Gastroesophageal sphincter (tissue), 4 donors: ENCODE results near the gene MYO5A. TPM values are rescaled to one million over a fixed set of nuclear protein-coding genes. Genes with fewer than 3 reads are reported as not detected.

Experiments used
- ATAC-seq: fragments of 150-250 bp; one replicate; pipeline ENCODE4 v1.9.1; 2016; ENCODE audit warnings: mild to moderate bottlenecking, moderate library complexity
- H3K27ac ChIP-seq, 4 donors: fragments of 200-600 bp; sonication (generic) in 3 of 4; 1 replicate in 3 of 4; 2 replicates in 1 of 4; pipeline ENCODE4 v1.5.1; 2016 to 2019
- H3K27me3 ChIP-seq: fragments of 200-600 bp; sonication (generic); one replicate; pipeline ENCODE4 v1.5.1; 2019
- H3K36me3 ChIP-seq, 2 donors: fragments of 200-600 bp; sonication (generic); one replicate each; pipeline ENCODE4 v1.5.1; 2019; ENCODE audit warnings: control low read depth in 1 of 2
- H3K4me1 ChIP-seq, 3 donors: fragments of 200-600 bp; sonication (generic); 1 replicate in 2 of 3; 2 replicates in 1 of 3; pipeline ENCODE4 v1.5.1; 2016 to 2019; ENCODE audit warnings: control low read depth in 2 of 3
- H3K4me3 ChIP-seq, 2 donors: fragments of 200-600 bp; sonication (generic); one replicate each; pipeline ENCODE4 v1.5.1; 2019; ENCODE audit warnings: mild to moderate bottlenecking in 1 of 2, moderate library complexity in 1 of 2
- H3K9me3 ChIP-seq, 3 donors: fragments of 200-600 bp; sonication (generic); one replicate each; pipeline ENCODE4 v1.5.1; 2017 to 2019; ENCODE audit warnings: control low read depth in 2 of 3
- CTCF ChIP-seq, 4 experiments: fragments of 200-600 bp in 2 of 4; fragments of 450-650 bp in 2 of 4; sonication (generic) in 1 of 4; IDR thresholded peaks; one replicate each; pipeline ENCODE4 v1.5.1; 2017 to 2019; ENCODE audit warnings: antibody characterized with exemption in 4 of 4, mild to moderate bottlenecking in 2 of 4, moderate library complexity in 2 of 4
- EP300 ChIP-seq: sonication (generic); formaldehyde crosslinking; IDR thresholded peaks from one replicate; pipeline ENCODE4 v1.6.1; 2017; ENCODE audit warnings: antibody characterized with exemption, mild to moderate bottlenecking
- POLR2A ChIP-seq, 2 donors: fragments of 450-650 bp; IDR thresholded peaks; one replicate each; pipeline ENCODE4 v1.6.1; 2017; ENCODE audit warnings: antibody characterized with exemption in 2 of 2, mild to moderate bottlenecking in 2 of 2, moderate library complexity in 1 of 2
- POLR2AphosphoS5 ChIP-seq: sonication (generic); formaldehyde crosslinking; IDR thresholded peaks from one replicate; pipeline ENCODE4 v1.6.1; 2017; ENCODE audit warnings: antibody characterized with exemption
- WGBS, 2 donors: methylation state at CpG; one replicate each; pipeline ENCODE4 v1.1.5; 2018; ENCODE audit warnings: low coverage in 1 of 2; 5-methylcytosine and 5-hydroxymethylcytosine counted together
- total RNA-seq, 4 donors: library from RNA; depleted of rRNA; stranded (reverse); fragments of >200 nt; gene quantifications; one replicate each; pipeline ENCODE4 v1.1.0, GENCODE V29; 2016

Gene MYO5A
- total RNA-seq, 4 donors from 2014 or later: 24.3 to 41.9 (median 31.2) TPM

- Histone ChIP-seq H3K4me3 (no peak overlapping the region), H3K9me3 (no peaks in the 10 kb centered on the region), H3K27ac (no peak overlapping the region), H3K27me3 (no peaks in the 10 kb centered on the region), H3K36me3 (peaks cover 0 to 97% of the 10 kb centered on the region in 2 donors), H3K4me1 (no peaks in the 10 kb centered on the region)
- WGBS, 2 donors: 93 to 100% methylated on average over 2 of the region's 2 CpGs
- ATAC-seq: no peak
- TF ChIP-seq CTCF (IDR thresholded peaks at IDR 0.05) (no peak), POLR2AphosphoS5 (no peak), EP300 (no peak), POLR2A (IDR thresholded peaks at IDR 0.05) (no peak)
Measured at GRCh38 chr15:52317688-52318087, 211.0 kb downstream of the MYO5A start.

GRCh38 chr15:52317022-52317421 is 211.7 kb downstream of the MYO5A start:
- TF ChIP-seq CTCF (IDR thresholded peaks at IDR 0.05) (no peak), POLR2AphosphoS5 (no peak), POLR2A (IDR thresholded peaks at IDR 0.05) (no peak), EP300 (no peak)
- H3K27ac ChIP-seq: no peak overlapping the region
- WGBS, 2 donors: 94 to 100% methylated on average over 2 of the region's 2 CpGs
- no peak for ATAC-seq
- H3K36me3 ChIP-seq: peaks cover 0 to 98% of the 10 kb centered on the region in 2 donors
- no peaks in the 10 kb centered on the region for H3K27me3 ChIP-seq
- no peak overlapping the region for H3K4me3 ChIP-seq
- H3K4me1 ChIP-seq: no peaks in the 10 kb centered on the region
- H3K9me3 ChIP-seq: no peaks in the 10 kb centered on the region

GRCh38 chr15:52309154-52309548 is 219.5 kb downstream of the MYO5A start:
- no peak for ATAC-seq
- H3K27ac ChIP-seq: no peak overlapping the region
- WGBS, 2 donors: 100% methylated on average over 2 of the region's 6 CpGs; no CpG with 5 or more reads in 1 of the 2 donors
- peaks cover 0 to 55% of the 10 kb centered on the region in 2 donors for H3K36me3 ChIP-seq
- no peaks in the 10 kb centered on the region for H3K4me1 ChIP-seq
- no peaks in the 10 kb centered on the region for H3K9me3 ChIP-seq
- TF ChIP-seq EP300: no peak
- TF ChIP-seq CTCF (IDR thresholded peaks at IDR 0.05): no peak
- no peak for TF ChIP-seq POLR2AphosphoS5
- TF ChIP-seq POLR2A (IDR thresholded peaks at IDR 0.05): no peak
- no peaks in the 10 kb centered on the region for H3K27me3 ChIP-seq
- H3K4me3 ChIP-seq: no peak overlapping the region

GRCh38 chr15:52308446-52309153 is 220.1 kb downstream of the MYO5A start:
- ATAC-seq: no peak
- WGBS, 2 donors: 88 to 91% methylated on average over 6 to 7 of the region's 8 CpGs
- H3K9me3 ChIP-seq: no peaks in the 10 kb centered on the region
- H3K27ac ChIP-seq: no peak overlapping the region
- H3K36me3 ChIP-seq: peaks cover 0 to 50% of the 10 kb centered on the region in 2 donors
- H3K27me3 ChIP-seq: no peaks in the 10 kb centered on the region
- H3K4me3 ChIP-seq: no peak overlapping the region
- H3K4me1 ChIP-seq: no peaks in the 10 kb centered on the region
- TF ChIP-seq EP300: no peak
- TF ChIP-seq POLR2A (IDR thresholded peaks at IDR 0.05): no peak
- no peak for TF ChIP-seq POLR2AphosphoS5
- TF ChIP-seq CTCF (IDR thresholded peaks at IDR 0.05): no peak

- 88 to 92% methylated on average over 4 of the region's 4 CpGs for WGBS, 2 donors
- H3K4me1 ChIP-seq: no peaks in the 10 kb centered on the region
- H3K27me3 ChIP-seq: no peaks in the 10 kb centered on the region
- peaks cover 0 to 42% of the 10 kb centered on the region in 2 donors for H3K36me3 ChIP-seq
- no peak for ATAC-seq
- H3K9me3 ChIP-seq: no peaks in the 10 kb centered on the region
- no peak overlapping the region for H3K27ac ChIP-seq
- TF ChIP-seq EP300 (no peak), POLR2AphosphoS5 (no peak), POLR2A (IDR thresholded peaks at IDR 0.05) (no peak), CTCF (IDR thresholded peaks at IDR 0.05) (no peak)
- no peak overlapping the region for H3K4me3 ChIP-seq
Measured at GRCh38 chr15:52307847-52308246, 220.8 kb downstream of the MYO5A start.
